Liver (tissue), 9 donors: ENCODE results near the gene CLDN6. TPM values are rescaled to one million over a fixed set of nuclear protein-coding genes. Genes with fewer than 3 reads are reported as not detected.

Source experiments
- DNase-seq: peaks from one replicate; pipeline ENCODE4 v3.0.0-alpha.2; 2017; ENCODE audit warnings: low spot score
- H3K27ac ChIP-seq, 2 donors: one replicate each; pipeline ENCODE4 v1.7.0; 2013; ENCODE audit warnings: inconsistent platforms in 2 of 2, low read length in 2 of 2, control low read depth in 1 of 2, low read depth in 1 of 2, mild to moderate bottlenecking in 1 of 2
- H3K27me3 ChIP-seq, 4 donors: one replicate each; pipeline versions ENCODE4 v1.6.1 to v1.7.0; 2013; ENCODE audit warnings: low read length in 3 of 4, inconsistent platforms in 1 of 4, mild to moderate bottlenecking in 1 of 4, moderate library complexity in 1 of 4; ENCODE audit not compliant: control insufficient read depth in 4 of 4, insufficient read depth in 4 of 4
- H3K36me3 ChIP-seq, 4 donors: one replicate each; pipeline versions ENCODE4 v1.6.1 to v1.7.0; 2013; ENCODE audit warnings: low read length in 3 of 4, mild to moderate bottlenecking in 3 of 4, low read depth in 1 of 4, moderate library complexity in 1 of 4; ENCODE audit not compliant: control insufficient read depth in 4 of 4, insufficient read depth in 3 of 4
- H3K4me1 ChIP-seq, 4 donors: one replicate each; pipeline versions ENCODE4 v1.6.1 to v1.7.0; 2013; ENCODE audit warnings: low read length in 3 of 4, mild to moderate bottlenecking in 3 of 4, moderate library complexity in 1 of 4; ENCODE audit not compliant: control insufficient read depth in 4 of 4, insufficient read depth in 4 of 4
- H3K4me3 ChIP-seq, 3 donors: one replicate each; pipeline versions ENCODE4 v1.6.1 to v1.7.0; 2013; ENCODE audit warnings: low read length in 3 of 3, control low read depth in 1 of 3, low read depth in 1 of 3, mild to moderate bottlenecking in 1 of 3
- H3K9ac ChIP-seq, 2 donors: one replicate each; pipeline ENCODE4 v1.7.0; 2013; ENCODE audit warnings: low read length in 2 of 2, mild to moderate bottlenecking in 2 of 2, moderate library complexity in 2 of 2, control low read depth in 1 of 2, low read depth in 1 of 2
- H3K9me3 ChIP-seq, 4 donors: one replicate each; pipeline versions ENCODE4 v1.6.1 to v1.7.0; 2013; ENCODE audit warnings: low read length in 3 of 4; ENCODE audit not compliant: control insufficient read depth in 4 of 4
- EGR1 ChIP-seq, 2 donors: IDR thresholded peaks; 2 replicates each; pipeline ENCODE4 v1.6.1; 2016 to 2018; ENCODE audit warnings: antibody characterized with exemption in 2 of 2, low read depth in 2 of 2
- FOXA2 ChIP-seq: IDR thresholded peaks from 2 replicates; pipeline ENCODE4 v1.6.1; 2016; ENCODE audit warnings: antibody characterized with exemption
- GABPA ChIP-seq, 2 donors: IDR thresholded peaks in 1 of 2; conservative IDR thresholded peaks in 1 of 2; 2 replicates each; pipeline ENCODE4 v1.6.1; 2016; ENCODE audit warnings: antibody characterized with exemption in 2 of 2, mild to moderate bottlenecking in 1 of 2, moderate library complexity in 1 of 2
- HNF4A ChIP-seq, 2 donors: conservative IDR thresholded peaks; 2 replicates each; pipeline ENCODE4 v1.6.1; 2016; ENCODE audit warnings: antibody characterized with exemption in 2 of 2, mild to moderate bottlenecking in 2 of 2
- HNF4G ChIP-seq: IDR thresholded peaks from 2 replicates; pipeline ENCODE4 v1.6.1; 2016; ENCODE audit warnings: antibody characterized with exemption
- JUND ChIP-seq, 2 donors: IDR thresholded peaks; 2 replicates each; pipeline ENCODE4 v1.6.1; 2016; ENCODE audit warnings: antibody characterized with exemption in 2 of 2
- SP1 ChIP-seq: IDR thresholded peaks from 2 replicates; pipeline ENCODE4 v1.6.1; 2018; ENCODE audit warnings: antibody characterized with exemption, mild to moderate bottlenecking
- TAF1 ChIP-seq: conservative IDR thresholded peaks from 2 replicates; pipeline ENCODE4 v1.6.1; 2016; ENCODE audit warnings: antibody characterized with exemption, mild to moderate bottlenecking
- WGBS: extraction: QIAGEN DNeasy Blood & Tissue Kit; methylation state at CpG from one replicate; pipeline ENCODE4 v1.1.7; 2013; 5-methylcytosine and 5-hydroxymethylcytosine counted together
- polyA plus RNA-seq, 2 donors: library from polyadenylated mRNA; stranded (reverse) in 1 of 2; unstranded in 1 of 2; fragments of 200-250 nt in 1 of 2; fragments of >200 nt in 1 of 2; fragmentation: Nextera tagmentation in 1 of 2; extraction: Ambion mirVana in 1 of 2; gene quantifications; one replicate each; pipeline versions ENCODE4 v1.2.1 to v1.2.3, GENCODE V29; 2013 to 2015
- total RNA-seq, 2 donors: library from RNA; depleted of rRNA; stranded (reverse); fragments of >200 nt; gene quantifications; one replicate each; pipeline ENCODE4 v1.2.3, GENCODE V29; 2014
- TF ChIP-seq, protein P1 (sequence below): IDR thresholded peaks from 2 replicates; pipeline ENCODE4 v1.6.1; 2016; ENCODE audit warnings: antibody characterized with exemption
- TF ChIP-seq, protein P2 (sequence below): IDR thresholded peaks from 2 replicates; pipeline ENCODE4 v1.6.1; 2016; ENCODE audit warnings: antibody characterized with exemption
- TF ChIP-seq, protein P3 (sequence below): fragments of 150-350 bp; IDR thresholded peaks from 2 replicates; pipeline ENCODE4 v1.5.1; 2017; ENCODE audit warnings: improper control_type of control experiment, low read depth, low read length; ENCODE audit not compliant: missing input control
- donor health status: healthy.
- donor health status: healthy.
- donor health status: healthy.
- donor health status: healthy.
- donor health status: healthy.

Gene CLDN6
- total and polyA plus RNA-seq, 4 donors, result 0.75 TPM; not detected in 3

DNA sequence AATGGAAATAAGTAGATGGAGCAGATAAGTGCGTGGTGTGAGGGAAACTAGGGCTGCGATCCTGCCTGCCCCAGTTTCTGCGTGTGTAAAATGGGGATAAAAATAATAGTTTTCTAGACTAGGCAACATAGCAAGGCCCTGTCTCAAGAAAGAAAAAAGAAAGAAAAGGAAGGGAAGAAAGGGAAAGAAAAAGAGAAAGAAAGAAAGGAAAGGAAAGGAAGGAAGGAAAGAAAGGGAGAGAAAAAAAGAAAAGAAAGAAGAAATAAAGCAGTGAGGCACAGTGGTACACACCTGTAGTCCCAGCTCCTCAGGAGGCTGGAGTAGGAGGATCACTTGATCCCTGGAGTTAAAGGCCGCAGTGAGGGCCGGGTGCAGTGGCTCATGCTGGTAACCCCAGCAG, 35.6 kb downstream of the CLDN6 start:
- 90% methylated on average over 5 of the region's 5 CpGs for WGBS
- Histone ChIP-seq H3K27ac (no peak overlapping the region), H3K9me3 (no peaks in the 10 kb centered on the region), H3K27me3 (peaks cover 0 to 2% (median 0%) of the 10 kb centered on the region in 4 donors), H3K4me3 (no peak overlapping the region), H3K4me1 (peaks cover 7 to 37% (median 19%) of the 10 kb centered on the region in 4 donors), H3K36me3 (no peaks in the 10 kb centered on the region), H3K9ac (no peak overlapping the region)
- DNase-seq, result no peak
- TF ChIP-seq TAF1 (no peak), HNF4G (no peak), GABPA (IDR thresholded peaks at IDR 0.05 in 1 of 2, conservative IDR thresholded peaks at IDR 0.05 in 1 of 2) (no peak), SP1 (no peak)
- TF ChIP-seq, protein P1, sequence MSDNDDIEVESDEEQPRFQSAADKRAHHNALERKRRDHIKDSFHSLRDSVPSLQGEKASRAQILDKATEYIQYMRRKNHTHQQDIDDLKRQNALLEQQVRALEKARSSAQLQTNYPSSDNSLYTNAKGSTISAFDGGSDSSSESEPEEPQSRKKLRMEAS, result no peak
- TF ChIP-seq, protein P2, sequence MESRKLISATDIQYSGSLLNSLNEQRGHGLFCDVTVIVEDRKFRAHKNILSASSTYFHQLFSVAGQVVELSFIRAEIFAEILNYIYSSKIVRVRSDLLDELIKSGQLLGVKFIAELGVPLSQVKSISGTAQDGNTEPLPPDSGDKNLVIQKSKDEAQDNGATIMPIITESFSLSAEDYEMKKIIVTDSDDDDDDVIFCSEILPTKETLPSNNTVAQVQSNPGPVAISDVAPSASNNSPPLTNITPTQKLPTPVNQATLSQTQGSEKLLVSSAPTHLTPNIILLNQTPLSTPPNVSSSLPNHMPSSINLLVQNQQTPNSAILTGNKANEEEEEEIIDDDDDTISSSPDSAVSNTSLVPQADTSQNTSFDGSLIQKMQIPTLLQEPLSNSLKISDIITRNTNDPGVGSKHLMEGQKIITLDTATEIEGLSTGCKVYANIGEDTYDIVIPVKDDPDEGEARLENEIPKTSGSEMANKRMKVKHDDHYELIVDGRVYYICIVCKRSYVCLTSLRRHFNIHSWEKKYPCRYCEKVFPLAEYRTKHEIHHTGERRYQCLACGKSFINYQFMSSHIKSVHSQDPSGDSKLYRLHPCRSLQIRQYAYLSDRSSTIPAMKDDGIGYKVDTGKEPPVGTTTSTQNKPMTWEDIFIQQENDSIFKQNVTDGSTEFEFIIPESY, result no peak

DNA sequence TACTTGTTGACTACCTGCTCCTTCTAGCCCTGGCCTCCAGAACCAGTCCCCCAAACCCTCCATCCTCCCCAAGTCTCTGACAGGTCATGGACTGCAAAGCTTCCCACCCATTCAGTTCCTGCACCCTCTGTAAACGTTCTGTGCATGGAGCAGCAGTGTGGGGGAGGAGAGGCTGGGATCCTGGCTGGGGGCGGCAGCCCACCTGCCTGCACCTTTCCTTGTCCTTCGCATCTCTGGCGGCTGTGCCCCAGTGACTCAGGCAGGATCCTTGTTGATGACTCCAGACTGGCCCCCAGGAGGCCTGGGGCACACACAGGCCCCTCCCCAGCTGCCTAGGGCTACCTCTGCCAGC, 36.1 kb downstream of the CLDN6 start:
- no peak overlapping the region for H3K4me3 ChIP-seq
- H3K36me3 ChIP-seq, result no peaks in the 10 kb centered on the region
- 79% methylated on average over 4 of the region's 4 CpGs for WGBS
- DNase-seq, result no peak
- TF ChIP-seq FOXA2, result no peak
- TF ChIP-seq, protein P3, sequence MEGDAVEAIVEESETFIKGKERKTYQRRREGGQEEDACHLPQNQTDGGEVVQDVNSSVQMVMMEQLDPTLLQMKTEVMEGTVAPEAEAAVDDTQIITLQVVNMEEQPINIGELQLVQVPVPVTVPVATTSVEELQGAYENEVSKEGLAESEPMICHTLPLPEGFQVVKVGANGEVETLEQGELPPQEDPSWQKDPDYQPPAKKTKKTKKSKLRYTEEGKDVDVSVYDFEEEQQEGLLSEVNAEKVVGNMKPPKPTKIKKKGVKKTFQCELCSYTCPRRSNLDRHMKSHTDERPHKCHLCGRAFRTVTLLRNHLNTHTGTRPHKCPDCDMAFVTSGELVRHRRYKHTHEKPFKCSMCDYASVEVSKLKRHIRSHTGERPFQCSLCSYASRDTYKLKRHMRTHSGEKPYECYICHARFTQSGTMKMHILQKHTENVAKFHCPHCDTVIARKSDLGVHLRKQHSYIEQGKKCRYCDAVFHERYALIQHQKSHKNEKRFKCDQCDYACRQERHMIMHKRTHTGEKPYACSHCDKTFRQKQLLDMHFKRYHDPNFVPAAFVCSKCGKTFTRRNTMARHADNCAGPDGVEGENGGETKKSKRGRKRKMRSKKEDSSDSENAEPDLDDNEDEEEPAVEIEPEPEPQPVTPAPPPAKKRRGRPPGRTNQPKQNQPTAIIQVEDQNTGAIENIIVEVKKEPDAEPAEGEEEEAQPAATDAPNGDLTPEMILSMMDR, result no peak
- no peak for TF ChIP-seq HNF4A (conservative IDR thresholded peaks at IDR 0.05)
- H3K27ac ChIP-seq, result no peak overlapping the region
- no peaks in the 10 kb centered on the region for H3K9me3 ChIP-seq
- H3K4me1 ChIP-seq, result peaks cover 7 to 42% (median 23%) of the 10 kb centered on the region in 4 donors
- H3K27me3 ChIP-seq, result peaks cover 0 to 2% (median 0%) of the 10 kb centered on the region in 4 donors
- no peak overlapping the region for H3K9ac ChIP-seq

DNA sequence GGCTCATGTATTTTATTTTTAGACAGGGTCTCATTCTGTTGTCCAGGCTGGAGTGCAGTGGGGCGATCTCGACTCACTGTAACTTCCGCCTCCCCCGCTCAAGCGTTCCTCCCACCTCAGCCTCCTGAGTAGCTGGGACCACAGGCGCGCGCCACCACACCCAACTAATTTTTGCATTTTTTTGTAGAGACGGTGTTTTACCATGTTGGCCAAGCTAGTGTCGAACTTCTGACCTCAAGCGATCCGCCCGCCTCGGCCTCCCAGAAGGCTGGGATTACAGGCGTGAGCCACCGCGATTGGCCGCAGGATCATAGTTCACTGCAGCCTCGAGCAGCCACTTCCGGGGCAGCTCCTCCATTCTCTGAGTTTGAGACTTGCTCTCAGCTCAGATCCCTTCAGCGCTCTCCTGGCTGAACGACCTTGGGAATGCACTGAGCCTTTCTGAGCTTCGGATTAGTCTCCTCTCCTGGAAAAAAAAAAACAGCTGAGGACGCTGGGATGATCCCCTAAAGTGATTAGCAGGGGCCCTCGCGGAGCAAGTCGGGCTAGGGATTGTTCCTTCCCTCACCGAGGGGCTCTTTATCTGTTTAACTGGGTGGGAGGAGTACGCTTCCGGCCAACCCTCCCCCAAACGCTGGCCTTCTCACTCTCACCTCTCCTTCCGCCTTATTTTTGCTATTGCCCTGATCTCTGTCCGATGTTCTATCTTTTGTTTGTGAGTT, 36.6 kb downstream of the CLDN6 start:
- peaks cover 8 to 41% (median 23%) of the 10 kb centered on the region in 4 donors for H3K4me1 ChIP-seq
- H3K9ac ChIP-seq, result no peak overlapping the region
- H3K27ac ChIP-seq, result no peak overlapping the region
- peaks cover 0 to 2% (median 0%) of the 10 kb centered on the region in 4 donors for H3K27me3 ChIP-seq
- WGBS, result 62% methylated on average over 33 of the region's 33 CpGs
- H3K4me3 ChIP-seq, result no peak overlapping the region
- no peaks in the 10 kb centered on the region for H3K36me3 ChIP-seq
- no peak for TF ChIP-seq EGR1 (IDR thresholded peaks at IDR 0.05; ENCODE audit: low read depth in 2 of 2)
- no peak for TF ChIP-seq JUND (IDR thresholded peaks at IDR 0.05)
- no peaks in the 10 kb centered on the region for H3K9me3 ChIP-seq
- DNase-seq, result no peak
